ENCODE results near the gene SGCD.

SGCD gene

DNA sequence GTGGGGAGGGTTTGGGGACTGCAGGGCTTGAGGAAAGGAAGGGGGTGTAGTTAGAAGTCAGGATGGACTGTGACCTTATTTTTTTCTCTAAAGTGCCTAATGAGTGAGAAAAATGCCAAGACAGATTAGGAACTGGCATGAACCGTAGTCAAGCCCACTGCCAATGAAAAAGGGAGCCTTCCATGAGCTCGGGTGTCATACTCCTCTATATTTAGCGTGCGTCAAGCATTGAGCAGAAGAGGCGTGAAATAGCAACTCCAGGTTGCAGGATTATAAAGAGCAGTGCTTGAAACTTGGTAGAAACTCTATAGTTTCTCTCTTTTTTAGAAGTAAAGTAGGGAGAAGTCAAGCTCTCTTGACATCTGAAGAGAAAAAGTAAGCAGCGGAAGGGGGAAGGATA is 1.8 kb downstream of the SGCD start:
- no peak for TF ChIP-seq SPI1 (IDR thresholded peaks at IDR 0.05; ENCODE audit: borderline replicate concordance, low read depth)
- TF ChIP-seq, protein P1, sequence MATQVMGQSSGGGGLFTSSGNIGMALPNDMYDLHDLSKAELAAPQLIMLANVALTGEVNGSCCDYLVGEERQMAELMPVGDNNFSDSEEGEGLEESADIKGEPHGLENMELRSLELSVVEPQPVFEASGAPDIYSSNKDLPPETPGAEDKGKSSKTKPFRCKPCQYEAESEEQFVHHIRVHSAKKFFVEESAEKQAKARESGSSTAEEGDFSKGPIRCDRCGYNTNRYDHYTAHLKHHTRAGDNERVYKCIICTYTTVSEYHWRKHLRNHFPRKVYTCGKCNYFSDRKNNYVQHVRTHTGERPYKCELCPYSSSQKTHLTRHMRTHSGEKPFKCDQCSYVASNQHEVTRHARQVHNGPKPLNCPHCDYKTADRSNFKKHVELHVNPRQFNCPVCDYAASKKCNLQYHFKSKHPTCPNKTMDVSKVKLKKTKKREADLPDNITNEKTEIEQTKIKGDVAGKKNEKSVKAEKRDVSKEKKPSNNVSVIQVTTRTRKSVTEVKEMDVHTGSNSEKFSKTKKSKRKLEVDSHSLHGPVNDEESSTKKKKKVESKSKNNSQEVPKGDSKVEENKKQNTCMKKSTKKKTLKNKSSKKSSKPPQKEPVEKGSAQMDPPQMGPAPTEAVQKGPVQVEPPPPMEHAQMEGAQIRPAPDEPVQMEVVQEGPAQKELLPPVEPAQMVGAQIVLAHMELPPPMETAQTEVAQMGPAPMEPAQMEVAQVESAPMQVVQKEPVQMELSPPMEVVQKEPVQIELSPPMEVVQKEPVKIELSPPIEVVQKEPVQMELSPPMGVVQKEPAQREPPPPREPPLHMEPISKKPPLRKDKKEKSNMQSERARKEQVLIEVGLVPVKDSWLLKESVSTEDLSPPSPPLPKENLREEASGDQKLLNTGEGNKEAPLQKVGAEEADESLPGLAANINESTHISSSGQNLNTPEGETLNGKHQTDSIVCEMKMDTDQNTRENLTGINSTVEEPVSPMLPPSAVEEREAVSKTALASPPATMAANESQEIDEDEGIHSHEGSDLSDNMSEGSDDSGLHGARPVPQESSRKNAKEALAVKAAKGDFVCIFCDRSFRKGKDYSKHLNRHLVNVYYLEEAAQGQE (IDR thresholded peaks at IDR 0.05; ENCODE audit: insufficient replicate concordance, low read depth) = no peak
- TF ChIP-seq CTCF (IDR thresholded peaks at IDR 0.05; ENCODE audit: insufficient read depth, low read length) = no peak
- TF ChIP-seq GABPA (IDR thresholded peaks at IDR 0.05; ENCODE audit: low read depth) = no peak
- no peak for TF ChIP-seq POLR2AphosphoS5 (IDR thresholded peaks at IDR 0.05; ENCODE audit: low read depth)
- no peak for DNase-seq (ENCODE audit: low read depth in 1 of 2, low spot score in 1 of 2)
- H3K27me3 ChIP-seq (ENCODE audit: insufficient read depth, poor library complexity, severe bottlenecking) = no peaks in the 10 kb centered on the region
- H3K4me3 ChIP-seq (replicated peaks; ENCODE audit: insufficient read depth, low read length) = no peak overlapping the region
- no peak overlapping the region for H3K27ac ChIP-seq (replicated peaks)

DNA sequence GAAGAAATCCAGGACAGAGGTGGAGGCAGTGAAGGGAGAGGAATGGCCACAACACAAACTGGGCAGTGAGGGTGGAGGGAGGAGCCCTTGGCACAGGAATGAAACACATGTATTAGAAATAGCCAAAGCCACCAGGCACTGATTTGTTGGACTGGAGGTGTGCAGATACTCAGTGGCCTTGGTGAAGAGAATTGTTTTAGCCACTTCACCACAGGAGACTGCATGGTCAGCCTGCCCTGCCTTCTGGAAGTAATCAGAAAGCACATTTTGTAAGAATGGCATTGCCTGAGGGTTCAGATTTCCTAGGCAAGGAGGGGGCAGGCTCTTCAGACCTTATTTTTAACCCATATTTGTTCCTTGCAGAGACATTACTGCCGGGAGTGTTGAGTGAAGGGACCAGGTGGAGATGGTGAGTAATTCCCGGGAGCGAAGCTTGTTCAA is 2.2 kb downstream of the SGCD start:
- Histone ChIP-seq H3K27ac (replicated peaks) (no peak overlapping the region), H3K4me3 (replicated peaks; ENCODE audit: insufficient read depth, low read length) (no peak overlapping the region)
- DNase-seq (ENCODE audit: low read depth in 1 of 2, low spot score in 1 of 2) = no peak

DNA sequence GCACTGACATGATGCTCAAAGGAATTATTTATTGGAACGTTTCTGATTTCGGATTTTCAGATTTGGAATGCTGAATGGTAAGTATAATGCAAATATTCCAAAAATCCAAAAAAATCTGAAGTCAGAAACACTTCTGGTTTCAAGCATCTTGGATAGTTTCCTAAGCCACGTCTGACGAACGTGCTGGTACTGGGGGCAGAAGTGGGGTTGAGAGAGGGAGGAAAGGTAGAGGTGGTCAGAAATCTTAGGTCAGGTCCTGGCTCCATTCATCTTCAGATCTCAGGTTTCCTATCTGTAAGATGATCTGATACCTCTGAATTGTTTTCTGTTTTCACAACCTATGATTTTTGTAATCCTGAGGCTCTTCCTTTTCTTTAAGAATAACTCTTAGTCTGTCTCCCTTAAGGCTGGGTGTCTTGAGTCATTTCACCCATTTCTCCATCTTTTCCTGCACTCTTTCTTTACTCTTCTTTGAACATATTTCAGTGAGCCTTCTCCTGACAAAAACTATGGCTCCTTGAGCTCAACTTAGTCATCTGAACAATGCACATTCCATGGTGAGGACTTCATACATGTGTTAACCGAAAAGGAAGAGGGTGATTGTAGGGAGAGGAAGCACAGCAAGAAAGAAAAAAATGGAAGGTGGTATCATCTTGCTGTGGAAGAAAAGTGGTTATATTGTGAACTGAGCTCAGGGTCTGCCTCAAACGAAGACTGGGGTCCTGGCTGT is 3.3 kb downstream of the SGCD start:
- Histone ChIP-seq H3K27me3 (ENCODE audit: insufficient read depth, poor library complexity, severe bottlenecking) (no peaks in the 10 kb centered on the region), H3K4me3 (replicated peaks; ENCODE audit: insufficient read depth, low read length) (no peak overlapping the region), H3K27ac (replicated peaks) (no peak overlapping the region)
- no peak for TF ChIP-seq CTCF (IDR thresholded peaks at IDR 0.05; ENCODE audit: insufficient read depth, low read length)
- no peak for TF ChIP-seq GABPA (IDR thresholded peaks at IDR 0.05; ENCODE audit: low read depth)
- TF ChIP-seq, protein P1 (IDR thresholded peaks at IDR 0.05; ENCODE audit: insufficient replicate concordance, low read depth) = no peak
- TF ChIP-seq SPI1 (IDR thresholded peaks at IDR 0.05; ENCODE audit: borderline replicate concordance, low read depth) = no peak
- TF ChIP-seq POLR2AphosphoS5 (IDR thresholded peaks at IDR 0.05; ENCODE audit: low read depth) = no peak
- no peak for DNase-seq (ENCODE audit: low read depth in 1 of 2, low spot score in 1 of 2)

More for the DNA sequence above, 2.2 kb downstream of the SGCD start:
- no peak for TF ChIP-seq CTCF (IDR thresholded peaks at IDR 0.05; ENCODE audit: insufficient read depth, low read length)
- no peak for TF ChIP-seq POLR2AphosphoS5 (IDR thresholded peaks at IDR 0.05; ENCODE audit: low read depth)
- no peak for TF ChIP-seq GABPA (IDR thresholded peaks at IDR 0.05; ENCODE audit: low read depth)
- TF ChIP-seq, protein P1 (IDR thresholded peaks at IDR 0.05; ENCODE audit: insufficient replicate concordance, low read depth) = no peak
- TF ChIP-seq SPI1 (IDR thresholded peaks at IDR 0.05; ENCODE audit: borderline replicate concordance, low read depth) = no peak
- no peaks in the 10 kb centered on the region for H3K27me3 ChIP-seq (ENCODE audit: insufficient read depth, poor library complexity, severe bottlenecking)
